Fibroblast of lung (primary cell): ENCODE data around the gene JOSD2.

Experiments used
- CTCF ChIP-seq, 2 donors: IDR thresholded peaks in 1 of 2; conservative IDR thresholded peaks in 1 of 2; 1 replicate in 1 of 2; 2 replicates in 1 of 2; pipeline ENCODE4 v1.5.1; 2011 to 2012; ENCODE audit warnings: low read length in 2 of 2, control low read depth in 1 of 2, inconsistent platforms in 1 of 2, low read depth in 1 of 2, mild to moderate bottlenecking in 1 of 2
- EZH2 ChIP-seq: IDR thresholded peaks from 2 replicates; pipeline ENCODE4 v1.5.1; 2012; ENCODE audit warnings: low read length, control low read depth, mild to moderate bottlenecking; ENCODE audit errors: missing control alignments

DNA sequence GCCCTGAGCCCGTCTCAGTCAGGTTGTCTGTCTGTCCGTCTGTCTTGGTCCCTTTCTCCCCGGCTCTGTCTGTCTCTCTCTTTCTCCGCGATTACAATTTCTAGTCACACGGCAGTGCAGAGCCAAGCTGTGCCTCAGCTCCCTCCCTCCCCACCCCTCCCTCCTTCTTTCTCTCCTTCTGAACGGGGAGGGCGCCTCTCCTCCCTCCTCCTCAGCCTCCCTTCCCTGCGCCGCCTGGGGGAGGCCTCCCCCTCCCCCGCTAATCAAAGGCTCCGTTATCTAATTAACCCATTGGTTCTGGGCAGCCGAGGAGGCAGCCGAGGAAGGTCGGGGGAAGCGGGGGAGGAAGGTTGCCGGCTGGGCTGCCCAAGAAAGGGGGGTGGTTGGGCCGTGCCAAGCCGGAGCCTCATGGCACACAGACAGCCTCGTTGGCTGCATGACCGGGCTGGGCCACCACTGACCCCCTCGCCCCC lies 40.8 kb upstream of the JOSD2 start:
- TF ChIP-seq CTCF (conservative IDR thresholded peaks at IDR 0.05 in 1 of 2, IDR thresholded peaks at IDR 0.05 in 1 of 2; ENCODE audit: low read depth in 1 of 2, low read length in 2 of 2) (no peak), EZH2 (no peak)
